Nephron (organoid): Measurements from ENCODE around the gene STAU1.
A peak's percentile ranks its signal among the peaks of the same experiment; 100 is the strongest.

Source experiments
- H3K27ac Mint-ChIP-seq, 3 experiments: 2 replicates each; pipeline ENCODE4 v1.8.0; 2020; ENCODE audit warnings: mixed read lengths in 3 of 3, mild to moderate bottlenecking in 2 of 3, moderate library complexity in 1 of 3
- H3K27me3 Mint-ChIP-seq: 2 replicates; pipeline ENCODE4 v1.8.0; 2021; ENCODE audit warnings: low read depth, mild to moderate bottlenecking, moderate library complexity, mixed read lengths
- H3K36me3 Mint-ChIP-seq: 2 replicates; pipeline ENCODE4 v1.8.0; 2020; ENCODE audit warnings: low read depth, mixed read lengths
- H3K4me1 Mint-ChIP-seq: 2 replicates; pipeline ENCODE4 v1.8.0; 2020; ENCODE audit warnings: mixed read lengths
- H3K4me3 Mint-ChIP-seq, 3 experiments: 2 replicates each; pipeline ENCODE4 v1.8.0; 2020; ENCODE audit warnings: mild to moderate bottlenecking in 3 of 3, mixed read lengths in 3 of 3, moderate library complexity in 2 of 3
- H3K9me3 Mint-ChIP-seq: 2 replicates; pipeline ENCODE4 v1.8.0; 2020; ENCODE audit warnings: mixed read lengths
- CTCF ChIP-seq, 3 experiments: fragments of 200-600 bp; sonication (generic); IDR thresholded peaks; one replicate each; pipeline ENCODE4 v1.5.0; 2021; ENCODE audit warnings: antibody characterized with exemption in 3 of 3; ENCODE audit not compliant: unreplicated experiment in 3 of 3

The STAU1 gene

DNA sequence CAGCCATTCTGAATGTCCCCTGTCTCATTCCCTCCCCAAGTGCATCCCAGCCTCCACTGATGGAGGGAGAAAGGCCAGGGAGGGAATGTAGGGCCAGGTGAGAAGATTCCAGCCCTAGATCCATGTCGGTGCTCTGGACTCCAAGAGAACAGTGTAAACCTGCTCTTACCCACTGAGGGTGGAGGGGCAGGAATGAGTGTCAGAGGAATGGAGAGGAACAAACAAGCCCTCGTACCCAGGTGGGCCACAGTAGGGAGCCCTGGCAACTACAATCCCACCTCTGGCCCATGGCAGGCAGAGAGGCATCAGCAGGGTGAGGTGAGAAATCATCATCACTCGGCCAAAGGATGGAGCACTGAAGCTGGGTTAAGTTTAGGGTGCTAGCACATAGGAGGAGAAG, 54.6 kb downstream of the STAU1 start:
- no peaks in the 10 kb centered on the region for H3K9me3 Mint-ChIP-seq
- no peaks in the 10 kb centered on the region for H3K27me3 Mint-ChIP-seq
- peak overlapping the region in 2 of 3 experiments; percentile 5 to 53 for H3K27ac Mint-ChIP-seq
- no peak overlapping the region for H3K4me3 Mint-ChIP-seq
- H3K4me1 Mint-ChIP-seq: peaks cover 7% of the 10 kb centered on the region
- peaks cover 42% of the 10 kb centered on the region for H3K36me3 Mint-ChIP-seq
- no peak for TF ChIP-seq CTCF (IDR thresholded peaks at IDR 0.05; ENCODE audit: unreplicated experiment in 3 of 3)

DNA sequence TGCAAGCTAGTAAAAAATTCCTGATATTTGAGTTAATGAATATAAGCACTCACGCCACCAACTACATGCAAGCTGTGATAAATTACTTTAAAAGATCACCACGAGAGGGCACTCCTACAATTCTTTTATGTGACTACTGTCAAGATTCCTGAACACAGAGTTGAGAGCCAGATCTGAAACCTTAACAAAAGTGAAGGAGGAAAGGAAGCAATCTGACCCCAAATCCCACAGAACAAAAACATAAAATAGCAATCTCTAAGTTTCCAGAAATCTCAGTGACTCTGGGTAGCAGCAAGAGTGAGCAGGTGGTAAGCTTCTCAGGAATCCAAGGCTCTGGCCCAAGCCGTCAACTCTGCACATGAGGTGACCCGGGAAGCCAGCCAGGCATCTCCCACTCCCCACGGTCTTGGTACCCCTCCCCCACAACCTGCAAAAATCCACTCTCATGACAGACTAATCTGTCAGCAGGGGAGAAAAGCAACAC, 55.1 kb downstream of the STAU1 start:
- Mint-ChIP-seq H3K4me1 (peaks cover 7% of the 10 kb centered on the region), H3K36me3 (peaks cover 41% of the 10 kb centered on the region)

GRCh38 chr20:49123982-49124381, 64.2 kb downstream of the STAU1 start:
- TF ChIP-seq CTCF (IDR thresholded peaks at IDR 0.05; ENCODE audit: unreplicated experiment in 3 of 3): no peak
- Mint-ChIP-seq H3K27ac (no peak overlapping the region), H3K4me1 (no peaks in the 10 kb centered on the region), H3K9me3 (no peaks in the 10 kb centered on the region), H3K27me3 (no peaks in the 10 kb centered on the region), H3K4me3 (no peak overlapping the region), H3K36me3 (peaks cover 68% of the 10 kb centered on the region)

More for the DNA sequence above, 55.1 kb downstream of the STAU1 start:
- H3K27ac Mint-ChIP-seq: peak overlapping the region; percentile 8 to 53 (median 40)
- H3K27me3 Mint-ChIP-seq: no peaks in the 10 kb centered on the region
- H3K9me3 Mint-ChIP-seq: no peaks in the 10 kb centered on the region
- peak; percentile 45 to 70 (median 58) for TF ChIP-seq CTCF (IDR thresholded peaks at IDR 0.05; ENCODE audit: unreplicated experiment in 3 of 3)
- no peak overlapping the region for H3K4me3 Mint-ChIP-seq

- no peak overlapping the region for H3K27ac Mint-ChIP-seq
- no peaks in the 10 kb centered on the region for H3K27me3 Mint-ChIP-seq
- H3K9me3 Mint-ChIP-seq: no peaks in the 10 kb centered on the region
- no peaks in the 10 kb centered on the region for H3K4me1 Mint-ChIP-seq
- H3K4me3 Mint-ChIP-seq: no peak overlapping the region
- no peak for TF ChIP-seq CTCF (IDR thresholded peaks at IDR 0.05; ENCODE audit: unreplicated experiment in 3 of 3)
- H3K36me3 Mint-ChIP-seq: peaks cover 75% of the 10 kb centered on the region
Measured at GRCh38 chr20:49122920-49123319, 65.2 kb downstream of the STAU1 start.

DNA sequence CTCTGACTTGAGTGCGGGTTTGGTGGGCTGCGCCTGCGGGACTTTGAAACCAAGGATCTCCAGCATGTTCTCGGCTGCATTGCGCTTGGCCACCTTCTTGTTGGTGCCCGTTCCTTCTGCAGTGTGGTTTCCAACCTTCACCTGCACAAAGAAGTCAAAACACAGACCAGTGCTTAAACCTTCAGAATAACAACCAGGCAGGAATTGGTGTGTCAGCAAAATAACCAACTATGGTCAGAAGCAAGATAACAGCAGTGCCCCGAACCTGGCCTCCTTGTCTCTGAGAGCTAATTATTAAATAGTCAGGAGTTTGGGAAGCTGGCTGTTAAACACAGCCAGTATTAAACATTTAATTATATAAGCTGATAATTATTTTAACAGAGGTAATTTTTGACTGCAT, 68.1 kb downstream of the STAU1 start:
- peak overlapping the region; percentile 3 to 76 (median 69) for H3K27ac Mint-ChIP-seq
- H3K9me3 Mint-ChIP-seq: no peaks in the 10 kb centered on the region
- TF ChIP-seq CTCF (IDR thresholded peaks at IDR 0.05; ENCODE audit: unreplicated experiment in 3 of 3): no peak
- no peaks in the 10 kb centered on the region for H3K4me1 Mint-ChIP-seq
- no peak overlapping the region for H3K4me3 Mint-ChIP-seq
- H3K27me3 Mint-ChIP-seq: no peaks in the 10 kb centered on the region
- peaks cover 82% of the 10 kb centered on the region for H3K36me3 Mint-ChIP-seq

GRCh38 chr20:49118307-49118706, 69.8 kb downstream of the STAU1 start:
- Mint-ChIP-seq H3K9me3 (no peaks in the 10 kb centered on the region), H3K4me3 (no peak overlapping the region), H3K27ac (no peak overlapping the region), H3K27me3 (no peaks in the 10 kb centered on the region), H3K36me3 (peaks cover 82% of the 10 kb centered on the region), H3K4me1 (no peaks in the 10 kb centered on the region)
- no peak for TF ChIP-seq CTCF (IDR thresholded peaks at IDR 0.05; ENCODE audit: unreplicated experiment in 3 of 3)
